Measurements from ENCODE around the gene YRDC.
A peak's percentile ranks its signal among the peaks of the same experiment; 100 is the strongest.

Gene YRDC

DNA sequence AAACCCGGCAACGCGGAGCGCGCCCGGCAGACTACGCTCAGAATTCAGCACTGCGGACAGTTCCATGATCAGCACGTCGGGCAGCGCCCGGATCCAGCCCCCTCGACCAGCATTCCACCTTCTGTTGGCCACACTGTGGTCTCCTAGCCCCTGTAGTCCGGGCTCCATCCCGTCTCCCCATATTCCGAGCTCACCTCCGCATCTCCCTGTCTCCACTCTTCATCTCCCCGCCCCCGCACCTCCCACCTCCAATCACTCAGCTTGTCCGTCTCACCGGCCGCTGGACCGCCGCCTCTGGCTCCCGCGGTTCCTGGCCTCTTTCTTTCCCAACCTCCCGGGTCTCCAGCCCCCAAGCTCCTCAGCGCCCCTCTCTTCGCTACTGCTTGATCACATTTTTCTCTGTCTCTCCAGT lies 43.6 kb downstream of the YRDC start:
- TF ChIP-seq, protein P1, sequence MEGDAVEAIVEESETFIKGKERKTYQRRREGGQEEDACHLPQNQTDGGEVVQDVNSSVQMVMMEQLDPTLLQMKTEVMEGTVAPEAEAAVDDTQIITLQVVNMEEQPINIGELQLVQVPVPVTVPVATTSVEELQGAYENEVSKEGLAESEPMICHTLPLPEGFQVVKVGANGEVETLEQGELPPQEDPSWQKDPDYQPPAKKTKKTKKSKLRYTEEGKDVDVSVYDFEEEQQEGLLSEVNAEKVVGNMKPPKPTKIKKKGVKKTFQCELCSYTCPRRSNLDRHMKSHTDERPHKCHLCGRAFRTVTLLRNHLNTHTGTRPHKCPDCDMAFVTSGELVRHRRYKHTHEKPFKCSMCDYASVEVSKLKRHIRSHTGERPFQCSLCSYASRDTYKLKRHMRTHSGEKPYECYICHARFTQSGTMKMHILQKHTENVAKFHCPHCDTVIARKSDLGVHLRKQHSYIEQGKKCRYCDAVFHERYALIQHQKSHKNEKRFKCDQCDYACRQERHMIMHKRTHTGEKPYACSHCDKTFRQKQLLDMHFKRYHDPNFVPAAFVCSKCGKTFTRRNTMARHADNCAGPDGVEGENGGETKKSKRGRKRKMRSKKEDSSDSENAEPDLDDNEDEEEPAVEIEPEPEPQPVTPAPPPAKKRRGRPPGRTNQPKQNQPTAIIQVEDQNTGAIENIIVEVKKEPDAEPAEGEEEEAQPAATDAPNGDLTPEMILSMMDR (conservative IDR thresholded peaks at IDR 0.05; ENCODE audit: low read depth): no peak
- no peak overlapping the region for H3K27ac ChIP-seq
- DNase-seq (ENCODE audit: low spot score): peak; percentile 63
- POLR2A ChIA-PET (ENCODE audit: low non-redundant PET): no interaction called here
- CTCF ChIA-PET: no interaction called here

DNA sequence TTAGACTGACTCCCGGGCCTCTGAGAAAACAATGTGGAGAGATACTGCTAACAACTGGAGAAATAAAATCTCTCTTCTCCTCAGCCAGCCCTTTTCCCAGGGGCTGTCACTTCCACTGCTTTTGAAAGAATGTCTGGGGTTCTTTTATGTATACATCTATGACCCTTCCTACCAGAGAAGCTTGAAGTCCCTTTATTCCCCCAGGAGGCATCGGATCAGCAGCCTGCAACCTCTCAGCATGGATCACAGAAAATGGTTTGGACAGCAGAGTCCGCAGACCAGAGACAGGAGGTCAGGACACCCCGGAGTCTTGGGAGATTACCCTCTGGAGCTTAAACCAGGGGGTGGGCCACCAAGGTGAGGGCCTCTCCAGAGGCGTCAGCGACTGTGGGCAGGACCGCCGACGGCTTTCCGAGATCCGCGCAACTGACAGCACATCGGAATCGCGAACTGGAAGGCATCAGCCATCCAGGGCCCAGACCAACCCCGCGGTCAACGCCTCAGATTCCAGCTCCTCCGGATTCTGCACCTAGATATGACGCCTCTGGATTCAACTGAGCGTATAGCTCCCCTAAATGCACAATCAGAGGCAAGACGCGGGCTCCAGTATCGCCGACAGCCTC lies 44.1 kb downstream of the YRDC start:
- ChIA-PET POLR2A (ENCODE audit: low non-redundant PET) (no interaction called here), CTCF (interaction anchor here (1.5 kb wide), 1 partner anchor 13 kb away, joined by 3 read pairs; no protein-coding TSS in a partner anchor)
- no peak for DNase-seq (ENCODE audit: low spot score)
- H3K27ac ChIP-seq: no peak overlapping the region
- TF ChIP-seq, protein P1 (conservative IDR thresholded peaks at IDR 0.05; ENCODE audit: low read depth): no peak

DNA sequence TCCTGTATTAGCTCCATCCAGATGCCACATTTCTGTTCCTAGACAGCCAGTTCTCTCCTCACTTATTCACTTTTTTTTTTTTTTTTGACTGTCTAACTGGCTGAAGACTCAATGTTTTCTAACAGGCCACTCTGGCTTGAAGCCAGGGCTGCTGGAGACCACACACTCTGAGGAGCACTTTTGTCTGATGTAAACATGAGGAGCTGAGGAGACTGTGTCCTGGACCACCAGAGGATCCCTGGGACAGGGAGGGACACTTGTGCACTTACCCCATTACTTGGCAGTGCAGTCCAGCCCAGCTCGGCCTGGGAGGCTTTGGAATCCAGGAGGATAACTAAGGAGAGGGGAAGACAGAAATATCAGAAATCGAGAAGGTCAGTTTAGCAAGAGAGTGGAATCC lies 45.5 kb downstream of the YRDC start:
- POLR2A ChIA-PET (ENCODE audit: low non-redundant PET): no interaction called here
- no peak for DNase-seq (ENCODE audit: low spot score)
- CTCF ChIA-PET: interaction anchor here (0.6 to 1.5 kb wide), 2 partner anchors 14 to 1246 kb away, joined by 3 to 4 read pairs; no protein-coding TSS in a partner anchor
- TF ChIP-seq, protein P1 (conservative IDR thresholded peaks at IDR 0.05; ENCODE audit: low read depth): no peak
- no peak overlapping the region for H3K27ac ChIP-seq

DNA sequence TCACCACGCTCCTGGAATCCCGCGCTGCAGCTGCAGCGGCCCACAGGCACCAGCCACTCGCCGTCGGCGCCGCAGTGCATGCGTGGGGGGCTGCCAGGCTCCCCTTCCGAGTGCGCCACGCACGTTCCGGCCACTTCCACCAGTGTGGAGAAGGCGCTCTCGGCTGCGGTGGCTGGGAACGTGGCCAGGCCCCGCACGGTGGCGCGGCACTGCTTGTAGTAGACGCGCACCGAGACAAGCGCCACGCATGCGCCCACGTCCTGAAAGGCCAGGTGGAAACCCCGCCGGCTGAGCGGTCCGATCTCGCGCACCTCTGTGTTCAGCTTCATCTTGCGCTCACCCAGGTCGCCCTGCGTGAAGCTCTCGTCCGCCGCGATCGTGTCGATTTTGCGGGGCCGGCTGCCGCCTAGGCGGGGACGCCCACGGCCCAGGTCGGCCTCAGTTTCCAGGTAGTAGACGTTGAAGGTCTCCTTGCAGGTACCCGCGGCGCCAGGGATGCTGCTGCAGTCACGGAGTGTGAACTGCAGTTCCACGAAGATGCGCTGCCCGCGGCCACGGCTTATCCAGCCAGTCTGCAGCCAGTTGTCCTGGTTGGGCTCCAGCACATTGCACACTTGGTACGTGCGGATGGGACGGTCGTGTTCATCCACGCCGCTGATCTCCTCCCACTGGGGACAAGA lies 46.5 kb downstream of the YRDC start:
- H3K27ac ChIP-seq: no peak overlapping the region
- ChIA-PET CTCF (interaction anchor here (0.7 kb wide), 1 partner anchor 37 kb away, joined by 5 read pairs; no protein-coding TSS in a partner anchor), POLR2A (ENCODE audit: low non-redundant PET) (no interaction called here)
- TF ChIP-seq, protein P1 (conservative IDR thresholded peaks at IDR 0.05; ENCODE audit: low read depth): no peak
- DNase-seq (ENCODE audit: low spot score): no peak

DNA sequence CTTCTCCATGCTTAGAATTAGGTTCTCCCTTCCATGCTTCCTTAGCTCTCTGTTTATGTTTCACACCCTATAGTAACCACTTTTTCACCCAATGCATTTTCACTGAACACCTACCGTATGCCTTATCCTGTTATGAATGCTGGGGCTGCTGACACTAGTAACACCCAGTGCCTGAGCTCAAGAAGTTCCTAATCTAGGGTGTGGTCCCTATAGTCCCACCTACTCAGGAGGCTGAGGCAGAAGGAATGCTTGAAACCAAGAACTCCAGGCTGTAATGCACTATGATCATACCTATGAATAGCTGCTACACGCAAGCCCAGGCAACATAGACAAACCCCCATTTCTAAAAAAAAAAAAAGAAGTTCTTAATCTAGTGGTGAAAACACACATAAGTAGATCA lies 48.6 kb downstream of the YRDC start:
- POLR2A ChIA-PET (ENCODE audit: low non-redundant PET): no interaction called here
- DNase-seq (ENCODE audit: low spot score): no peak
- no peak overlapping the region for H3K27ac ChIP-seq
- CTCF ChIA-PET: no interaction called here
- TF ChIP-seq, protein P1 (conservative IDR thresholded peaks at IDR 0.05; ENCODE audit: low read depth): no peak

DNA sequence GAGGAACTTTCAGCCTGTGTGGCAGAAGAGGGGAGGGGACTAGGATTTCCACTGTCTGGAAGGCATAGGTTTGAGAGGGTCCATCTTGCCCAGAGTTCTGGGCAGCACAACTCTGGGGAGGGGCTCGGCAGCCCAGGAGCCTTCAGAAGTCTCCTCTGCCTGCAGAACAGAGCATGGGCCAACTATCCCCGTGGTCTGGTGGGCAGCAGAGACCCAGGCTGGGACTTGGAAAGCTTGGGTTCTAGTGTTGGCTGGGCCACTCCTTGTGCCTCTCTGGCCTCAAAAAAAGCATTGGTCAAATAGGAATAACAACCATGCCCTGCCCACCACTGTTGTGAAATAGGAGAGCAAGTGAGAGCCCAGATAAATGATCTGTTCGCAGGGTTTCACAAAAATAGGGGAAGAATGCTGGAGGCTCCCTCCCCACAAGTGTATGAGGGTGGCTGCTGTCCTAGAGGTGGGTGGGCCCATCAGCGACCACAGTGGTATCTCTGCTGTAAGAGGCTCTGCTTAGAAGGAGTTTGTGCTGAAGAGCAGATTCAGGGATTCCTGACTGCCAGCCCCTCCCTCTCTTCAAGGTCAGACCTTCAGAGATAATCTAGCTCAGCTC lies 52.0 kb downstream of the YRDC start:
- POLR2A ChIA-PET (ENCODE audit: low non-redundant PET): no interaction called here
- CTCF ChIA-PET: no interaction called here

More for the DNA sequence above, 52.0 kb downstream of the YRDC start:
- DNase-seq (ENCODE audit: low spot score): no peak
- TF ChIP-seq, protein P1 (conservative IDR thresholded peaks at IDR 0.05; ENCODE audit: low read depth): no peak
- no peak overlapping the region for H3K27ac ChIP-seq
